ENCODE data around the gene ANXA4. TPM values are rescaled to one million over a fixed set of nuclear protein-coding genes. Genes with fewer than 3 reads are reported as not detected.
"Not testable (repeated sequence)": the region's sequence is repeated elsewhere in the genome, so short reads cannot be mapped to it uniquely, and the experiment has no call there.

Gene ANXA4
- total RNA-seq, 1 donor from 2014 or later, result 58.3 TPM

DNA sequence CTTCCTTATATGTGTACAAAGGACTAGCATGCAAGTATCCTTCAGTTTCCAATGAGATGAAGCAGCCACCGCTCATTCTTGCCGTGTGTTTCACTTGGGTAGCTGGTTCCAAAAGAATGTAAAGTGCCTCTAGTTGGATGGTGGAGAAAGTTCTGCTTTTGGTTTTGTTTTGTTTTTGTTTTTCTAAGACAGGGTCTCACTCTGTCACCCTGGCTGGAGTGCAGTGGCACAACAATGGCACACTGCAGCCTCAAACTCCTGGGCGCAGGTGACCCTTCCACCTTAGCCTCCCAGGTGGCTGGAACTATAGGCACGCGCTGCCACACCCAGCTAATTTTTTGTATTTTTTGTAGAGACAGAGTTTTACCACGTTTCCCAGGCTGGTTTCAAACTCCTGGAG lies 8.3 kb downstream of the ANXA4 start:
- no peak for DNase-seq (ENCODE audit: low spot score)

DNA sequence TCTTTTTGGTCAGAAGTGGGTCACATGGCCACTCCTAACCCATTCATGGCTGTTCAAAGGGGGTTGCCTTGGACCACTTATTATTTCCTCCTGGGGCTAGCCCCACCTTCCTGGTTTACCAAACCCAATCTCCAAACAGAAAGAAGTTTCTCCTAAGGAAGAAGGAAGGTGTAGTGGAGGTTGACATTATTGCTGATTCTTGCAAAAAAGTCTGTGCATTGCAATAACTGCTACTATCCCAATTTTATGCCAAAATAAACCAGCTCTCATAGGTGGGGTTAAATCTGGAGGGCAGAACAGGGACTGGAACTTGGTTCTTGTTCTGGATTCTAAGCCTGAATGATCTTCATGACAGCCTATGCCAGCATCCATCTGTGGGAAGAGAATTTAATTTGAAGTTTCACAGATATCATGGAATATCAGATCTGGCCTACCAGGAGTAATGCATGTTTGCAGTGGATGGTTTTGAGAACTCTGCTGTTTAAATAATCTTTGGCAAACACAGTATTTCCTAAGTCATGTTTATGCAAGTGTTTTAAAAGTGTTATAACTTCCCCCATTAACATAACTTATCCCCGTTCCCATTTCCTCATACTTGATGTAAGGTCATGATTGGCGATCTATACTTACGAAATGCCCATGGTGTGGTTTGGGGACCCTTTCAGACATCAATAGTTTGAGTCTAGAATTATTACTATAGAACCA lies 11.9 kb downstream of the ANXA4 start:
- DNase-seq (ENCODE audit: low spot score), result no peak

DNA sequence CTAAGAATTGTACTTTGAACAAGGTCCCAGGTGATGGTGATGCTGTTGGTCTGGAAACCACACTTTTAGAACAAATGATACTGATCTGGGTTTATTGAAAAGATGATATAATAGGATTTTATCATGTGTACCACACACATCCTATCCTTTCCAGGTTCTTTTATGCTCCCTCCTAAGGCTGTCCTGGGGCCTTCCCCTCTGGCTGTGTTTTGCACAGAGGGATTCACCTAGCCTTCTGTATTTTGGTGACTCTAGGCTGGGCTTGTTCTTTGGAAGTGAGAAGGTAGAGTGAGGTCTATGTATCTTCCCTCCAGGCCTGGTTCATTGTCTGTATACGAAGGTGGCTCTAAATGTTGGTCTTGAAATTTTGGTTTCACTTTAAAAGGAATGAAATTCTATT lies 12.7 kb downstream of the ANXA4 start:
- no peak for DNase-seq (ENCODE audit: low spot score)

DNA sequence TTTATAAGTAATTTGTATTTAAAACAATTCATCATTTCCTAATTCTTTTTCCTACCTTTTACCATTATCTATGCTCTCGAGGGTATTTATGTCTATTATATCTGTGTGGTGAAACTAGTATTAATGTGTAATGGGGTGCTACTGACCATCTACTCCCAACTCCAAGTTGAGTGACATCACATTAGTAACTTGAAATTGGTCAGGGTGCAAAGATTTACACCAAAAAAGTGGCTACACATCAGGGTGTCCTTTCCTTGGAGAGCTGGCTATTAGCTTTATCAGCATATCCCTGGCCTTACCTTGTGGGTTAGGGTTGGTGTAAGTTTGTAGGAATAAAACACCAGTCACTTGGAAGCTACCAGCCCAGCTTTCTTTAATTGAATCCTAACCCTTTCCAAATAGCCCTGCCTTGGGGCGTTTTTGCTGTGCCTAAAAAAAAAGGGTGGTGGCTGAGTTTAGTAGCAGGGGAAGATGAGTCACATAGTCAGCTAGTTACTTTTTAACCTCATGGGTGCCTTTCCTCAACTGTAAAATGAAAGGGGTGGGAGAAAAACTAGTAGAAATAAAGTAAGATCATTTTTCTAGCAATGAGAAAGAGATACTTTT lies 14.0 kb downstream of the ANXA4 start:
- no peak for DNase-seq (ENCODE audit: low spot score)

DNA sequence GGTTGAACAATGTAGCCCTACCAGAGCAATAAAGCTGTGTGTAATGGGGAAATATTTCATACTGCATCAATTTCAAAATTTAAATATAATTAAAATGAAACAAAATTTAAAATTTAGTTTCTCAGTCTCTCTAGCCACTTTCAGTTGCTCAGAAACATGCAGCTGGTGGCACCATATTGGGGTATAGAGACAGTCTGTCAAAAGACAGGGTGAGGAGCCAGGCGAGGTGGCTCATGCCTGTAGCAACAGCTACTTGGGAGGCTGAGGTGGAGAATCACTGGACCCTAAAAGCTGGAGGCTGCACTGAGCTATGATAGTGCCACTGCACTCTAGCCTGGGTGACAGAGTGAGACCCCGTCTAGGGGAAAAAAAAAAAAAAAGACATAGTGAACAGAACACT lies 20.1 kb downstream of the ANXA4 start:
- no peak for DNase-seq (ENCODE audit: low spot score)

DNA sequence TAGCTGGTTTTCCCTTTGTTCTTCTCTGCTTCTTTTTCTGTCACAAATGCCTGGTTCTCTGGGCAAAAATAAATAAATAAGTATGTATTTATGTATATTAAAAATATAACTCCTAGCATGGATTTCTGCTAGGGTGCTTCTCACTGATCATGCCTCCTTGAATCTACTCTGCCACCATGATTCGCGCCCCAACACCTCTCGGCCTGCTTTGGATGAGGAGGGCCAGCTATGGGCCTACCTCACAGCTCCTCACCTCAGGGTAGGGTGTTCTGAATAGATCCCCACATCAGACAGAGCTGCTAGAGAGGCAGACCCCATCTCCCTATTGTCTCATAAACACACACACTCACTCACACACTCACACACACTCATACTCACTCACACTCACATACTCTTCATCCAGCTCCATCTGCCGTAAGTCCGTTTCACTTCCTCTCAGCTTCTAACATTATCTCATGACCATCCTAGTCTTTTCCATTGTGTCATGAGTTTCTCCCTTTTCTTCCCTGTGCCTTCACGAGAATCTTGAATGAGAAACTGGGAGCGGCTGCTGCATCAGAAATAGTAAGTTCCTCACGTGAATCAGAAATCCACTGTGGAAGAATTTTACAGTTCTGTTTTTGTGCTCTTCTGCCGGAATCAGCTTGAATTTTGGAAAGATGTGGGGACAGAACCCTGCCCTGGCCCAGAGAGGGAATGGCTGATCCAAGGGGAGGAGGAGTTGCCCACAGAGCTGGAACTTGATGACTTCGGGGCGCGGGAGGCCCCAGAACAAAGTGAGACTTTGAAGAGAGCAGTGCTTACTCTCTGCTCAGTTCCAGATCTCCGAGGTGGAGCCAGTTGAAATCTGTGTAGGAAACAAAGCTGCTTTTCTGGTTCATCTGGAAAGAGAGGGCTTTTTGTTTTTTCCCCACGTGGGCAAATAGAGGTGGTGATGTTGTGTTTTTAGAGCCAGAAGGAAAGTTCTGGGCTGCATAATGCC lies 20.9 kb downstream of the ANXA4 start:
- DNase-seq (ENCODE audit: low spot score), result no peak

DNA sequence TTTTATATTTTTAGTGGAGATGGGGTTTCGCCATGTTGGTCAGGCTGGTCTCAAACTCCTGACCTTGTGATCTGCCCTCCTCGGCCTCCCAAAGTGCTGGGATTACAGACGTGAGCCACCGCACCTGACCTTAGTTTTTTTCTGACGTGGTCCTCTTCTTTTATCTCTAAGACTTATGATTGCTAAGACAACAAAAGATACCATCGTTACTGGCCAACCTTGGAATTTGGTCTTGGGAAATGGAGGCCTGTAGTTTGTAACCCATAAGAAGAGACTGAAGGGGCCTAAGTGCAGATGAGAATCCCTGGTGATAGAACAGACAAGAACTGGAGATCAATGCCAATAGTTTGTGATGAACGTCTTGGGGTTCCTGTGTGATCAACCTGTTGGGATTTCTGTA lies 21.9 kb downstream of the ANXA4 start:
- DNase-seq (ENCODE audit: low spot score), result not testable (repeated sequence)

DNA sequence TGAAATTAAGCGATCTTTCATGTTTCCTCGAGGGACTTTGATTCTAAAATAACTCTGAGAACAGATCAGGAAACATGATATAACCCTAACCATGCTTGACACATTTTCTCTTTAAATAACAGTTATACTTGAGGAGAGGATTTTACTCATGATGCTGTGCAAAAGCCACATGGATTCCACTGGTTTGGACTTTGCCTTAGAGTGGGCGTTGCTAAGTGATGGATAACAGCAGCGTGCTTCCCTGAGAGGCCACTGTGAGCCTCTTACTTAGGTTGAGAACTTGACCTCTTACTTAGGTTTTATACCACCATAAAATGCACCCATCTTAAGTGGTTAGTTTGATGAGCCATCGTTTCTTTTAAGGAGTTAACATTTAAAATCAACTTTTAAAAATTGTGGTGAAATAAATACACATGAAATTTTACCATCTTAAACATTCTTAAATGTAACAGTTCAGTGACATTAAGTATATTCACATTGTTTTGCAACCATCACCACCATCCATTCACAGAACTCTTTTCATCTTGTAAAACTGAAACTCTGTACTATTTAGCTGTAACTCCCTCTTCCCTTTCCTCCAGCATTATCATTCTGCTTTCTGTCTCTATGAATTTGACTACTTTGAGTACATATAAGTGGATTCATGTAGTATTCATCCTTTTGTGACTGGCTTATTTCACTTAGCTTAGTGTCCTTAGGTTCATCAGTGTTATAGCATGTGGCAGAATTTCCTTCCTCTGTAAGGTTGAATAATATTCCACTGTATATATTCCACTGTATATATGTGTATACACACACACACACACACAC lies 22.6 kb downstream of the ANXA4 start:
- no peak for DNase-seq (ENCODE audit: low spot score)

DNA sequence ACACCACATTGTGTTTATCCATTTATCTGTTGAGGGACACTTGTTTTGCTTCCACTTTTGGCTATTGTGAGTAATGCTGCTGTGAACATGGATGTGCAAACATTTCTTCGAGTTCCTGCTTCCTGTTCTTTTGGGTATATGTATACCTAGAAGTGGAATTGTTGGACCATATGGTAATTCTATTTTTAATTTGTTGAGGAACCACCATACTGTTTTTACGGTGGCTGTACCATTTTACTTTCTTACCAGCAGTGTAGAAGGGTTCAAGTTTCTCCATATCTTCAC lies 23.1 kb downstream of the ANXA4 start:
- no peak for DNase-seq (ENCODE audit: low spot score)

DNA sequence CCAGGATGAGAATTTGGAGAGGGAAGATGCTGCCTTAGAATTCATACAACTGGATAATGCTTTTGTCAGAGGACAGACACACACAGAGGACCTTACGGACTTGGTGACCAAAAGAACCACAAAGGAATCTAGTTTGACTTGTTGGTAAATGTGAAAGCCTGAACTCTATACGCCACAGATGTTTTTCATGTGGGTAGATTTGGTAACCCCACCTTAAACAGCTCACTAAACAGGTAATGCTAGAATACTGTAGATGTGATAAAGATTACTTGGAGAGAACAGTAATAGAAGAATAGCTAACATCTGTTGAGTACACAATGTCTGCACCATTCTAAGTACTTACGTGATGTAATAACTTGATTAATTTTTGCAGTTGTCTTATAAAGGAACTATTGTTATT lies 24.1 kb downstream of the ANXA4 start:
- no peak for DNase-seq (ENCODE audit: low spot score)

DNA sequence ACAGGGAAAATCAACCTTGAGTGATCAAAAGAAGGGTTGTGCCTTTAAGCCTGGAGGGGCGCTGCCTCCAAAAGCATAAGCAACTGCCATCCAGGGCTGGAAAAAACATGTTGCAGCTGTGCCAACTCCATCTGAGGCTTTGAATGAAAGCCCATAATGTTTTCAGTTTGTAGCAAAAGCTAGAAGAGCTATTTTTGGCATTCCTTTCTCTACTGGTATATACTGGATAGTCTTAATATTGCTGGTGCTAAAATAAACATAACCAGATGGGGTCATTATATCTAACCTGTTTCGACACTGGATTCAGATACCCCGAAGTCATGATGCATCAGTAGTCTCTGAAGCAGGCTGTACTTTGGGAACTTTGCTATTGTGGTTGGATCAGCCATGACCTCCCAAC lies 25.1 kb downstream of the ANXA4 start:
- DNase-seq (ENCODE audit: low spot score), result no peak

DNA sequence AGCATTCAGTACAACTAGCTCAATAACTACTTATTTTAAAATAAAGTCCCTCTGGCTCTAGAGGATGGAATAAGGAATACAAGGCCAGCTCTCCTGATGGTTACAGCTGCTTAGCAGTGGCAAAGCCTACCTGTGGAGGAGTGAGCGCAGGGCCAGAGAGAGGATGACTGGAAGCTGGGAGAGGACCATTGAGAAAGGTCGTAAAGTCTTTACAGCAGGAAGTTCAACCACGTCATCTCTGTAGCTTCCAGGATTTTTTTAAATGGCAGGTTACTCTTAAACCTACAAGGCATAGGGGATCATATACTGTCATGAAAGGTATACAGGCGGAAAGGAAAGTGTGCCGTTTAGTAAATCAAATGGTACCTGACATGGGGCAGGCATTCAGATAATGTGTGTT lies 26.3 kb downstream of the ANXA4 start:
- DNase-seq (ENCODE audit: low spot score), result no peak

DNA sequence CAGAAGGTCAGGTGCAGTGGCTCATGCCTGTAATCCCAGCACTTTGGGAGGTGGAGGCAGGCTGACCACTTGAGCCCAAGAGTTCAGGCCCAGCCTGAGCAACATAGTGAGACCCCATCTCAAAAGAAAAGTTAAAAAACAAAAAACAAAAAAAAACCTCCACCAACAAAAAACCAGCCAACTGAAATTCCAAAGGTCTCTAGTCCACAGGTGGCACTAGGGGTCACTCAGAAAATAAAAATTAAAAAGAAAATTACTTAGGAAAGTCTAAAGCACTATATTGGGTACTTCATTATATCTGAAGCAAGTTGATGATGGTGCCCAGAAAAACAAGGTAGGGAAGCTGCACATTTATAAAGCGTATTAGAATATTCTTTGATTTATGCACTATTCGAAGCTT lies 26.9 kb downstream of the ANXA4 start:
- DNase-seq (ENCODE audit: low spot score), result no peak

DNA sequence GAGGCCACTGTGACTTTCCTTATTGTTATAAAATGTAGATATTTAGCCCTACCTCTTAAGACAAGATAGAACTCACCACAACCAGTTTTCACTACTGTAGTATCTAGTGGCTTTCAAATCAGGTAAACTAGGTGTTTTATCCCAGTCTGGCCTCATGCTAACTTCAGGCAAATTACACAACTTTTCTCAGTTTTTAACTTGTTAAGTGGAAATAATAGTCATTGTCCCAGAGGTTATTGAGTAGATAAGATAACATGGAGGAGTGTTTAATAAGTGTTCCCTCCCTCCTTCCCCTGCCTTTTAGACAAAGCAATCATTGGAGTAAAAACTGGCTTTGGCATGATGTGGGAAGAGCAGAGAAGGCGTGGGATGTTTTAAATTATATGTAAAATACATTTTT lies 27.3 kb downstream of the ANXA4 start:
- no peak for DNase-seq (ENCODE audit: low spot score)

DNA sequence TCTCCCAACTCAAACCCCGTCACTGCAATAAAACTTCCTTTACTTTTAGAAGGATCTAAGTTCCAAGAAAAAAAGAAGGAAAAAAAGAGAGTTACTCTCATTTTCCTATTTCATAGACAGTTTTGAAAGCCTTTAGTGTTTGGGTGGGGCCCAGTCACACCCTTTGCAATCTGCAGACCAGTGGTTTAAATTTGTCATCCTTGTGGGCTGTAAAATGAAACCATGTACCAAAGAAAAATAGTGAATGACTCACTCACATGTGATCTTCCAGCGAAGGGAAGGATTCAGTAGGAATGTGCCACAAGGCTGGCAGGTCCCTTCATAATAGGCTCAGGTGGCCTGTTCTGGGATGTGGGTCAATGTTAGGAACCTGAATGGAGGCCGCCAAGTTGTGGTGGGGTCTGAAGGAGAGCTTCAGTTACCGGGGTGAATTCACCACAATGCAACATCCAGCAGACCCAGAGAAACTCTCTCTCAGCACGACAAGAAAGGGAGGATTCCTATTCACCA lies 28.3 kb downstream of the ANXA4 start:
- DNase-seq (ENCODE audit: low spot score), result no peak

DNA sequence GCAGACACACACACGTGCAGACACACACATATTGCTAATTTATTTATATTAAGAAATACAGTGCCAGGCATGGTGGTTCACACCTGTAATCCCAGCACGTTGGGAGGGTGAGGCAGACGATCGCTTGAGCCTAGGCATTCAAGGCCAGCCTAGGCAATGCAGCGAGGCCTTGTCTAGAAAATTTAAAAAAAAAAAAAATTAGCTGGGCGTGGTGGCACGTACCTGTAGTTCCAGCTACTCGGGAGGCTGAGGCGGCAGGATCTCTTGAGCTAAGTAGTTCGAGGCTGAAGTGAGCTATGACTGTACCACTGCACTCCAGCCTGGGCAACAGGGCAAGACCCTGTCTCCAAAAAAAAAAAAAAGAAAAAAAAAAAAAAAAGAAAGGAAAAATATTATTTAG lies 28.8 kb downstream of the ANXA4 start:
- no peak for DNase-seq (ENCODE audit: low spot score)

DNA sequence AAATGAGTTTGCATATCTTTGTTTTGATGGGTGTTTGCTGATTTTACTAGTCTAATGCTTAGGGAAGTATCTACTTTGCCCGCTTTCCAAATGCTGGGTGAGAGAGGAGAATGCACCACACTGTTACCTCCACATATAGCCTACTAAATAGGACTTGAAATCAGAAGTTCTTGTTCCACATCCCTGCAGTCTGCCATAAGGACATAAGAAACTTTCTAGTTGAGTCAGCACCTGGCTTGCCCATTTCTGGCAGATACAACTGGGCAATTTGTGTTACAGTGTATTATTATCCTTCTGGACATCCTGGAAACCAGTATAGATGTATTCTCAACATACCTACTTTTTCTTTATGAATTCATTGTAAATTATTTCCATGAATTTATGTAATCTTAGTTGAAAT lies 29.5 kb downstream of the ANXA4 start:
- DNase-seq (ENCODE audit: low spot score), result no peak

DNA sequence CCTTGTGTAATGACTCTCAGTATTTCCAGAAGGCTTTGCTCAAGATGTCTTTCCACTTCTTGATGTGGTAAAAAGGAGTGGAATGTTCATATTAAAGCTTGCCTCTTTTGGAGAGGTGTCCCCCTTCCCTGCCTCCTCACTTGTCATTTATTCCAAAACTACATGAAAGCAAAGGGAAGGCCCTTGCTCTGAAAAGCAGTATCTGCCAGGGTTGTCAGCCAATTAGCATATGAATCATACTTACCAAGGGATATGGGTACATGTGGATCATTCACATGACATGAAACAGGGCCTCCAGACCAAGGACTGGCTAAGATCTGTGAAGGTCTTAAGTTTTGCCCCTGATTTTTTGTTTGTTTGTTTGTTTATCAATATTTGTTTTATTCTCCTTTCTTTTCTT lies 31.3 kb downstream of the ANXA4 start:
- no peak for DNase-seq (ENCODE audit: low spot score)

DNA sequence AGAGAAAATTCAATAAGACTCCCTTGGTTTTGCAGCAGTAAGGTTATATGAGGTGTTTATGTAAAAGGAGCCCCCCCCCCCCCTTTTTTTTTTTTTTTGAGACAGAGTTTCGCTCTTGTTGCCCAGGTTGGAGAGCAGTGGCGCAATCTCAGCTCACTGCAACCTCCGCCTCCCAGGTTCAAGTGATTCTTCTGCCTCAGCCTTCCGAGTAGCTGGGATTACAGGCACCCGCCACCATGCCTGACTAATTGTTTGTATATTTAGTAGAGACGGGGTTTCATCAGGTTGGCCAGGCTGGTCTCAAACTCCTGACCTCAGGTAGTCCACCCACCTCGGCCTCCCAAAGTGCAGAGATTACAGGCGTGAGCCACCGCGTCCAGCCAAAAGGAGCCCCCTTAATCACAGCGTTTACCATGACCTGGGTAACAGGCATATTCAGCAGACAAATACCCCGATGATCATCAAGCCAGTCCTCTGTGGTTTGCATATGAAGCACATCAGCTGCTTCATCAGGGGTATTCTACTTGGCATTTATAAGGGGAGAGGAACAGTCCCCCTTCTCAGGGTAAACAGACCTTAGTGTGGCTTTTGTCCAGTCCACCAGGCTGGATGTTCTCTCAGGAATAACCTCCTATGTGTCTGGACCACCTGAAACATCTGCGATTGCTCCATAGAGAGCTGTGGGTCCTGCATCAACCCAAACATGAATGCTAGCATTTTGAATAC lies 32.5 kb downstream of the ANXA4 start:
- not testable (repeated sequence) for DNase-seq (ENCODE audit: low spot score)

Data from mesenteric fat pad (tissue), 1 donor.